HG02973 (cell line): ENCODE measurements around the gene SUMO3.

Experiments
- ATAC-seq: cut with Tn5 transposase; IDR thresholded peaks from one replicate; pipeline ENCODE4 v1.9.1; 2021; ENCODE audit warnings: moderate library complexity; ENCODE audit not compliant: unreplicated experiment

The SUMO3 gene

DNA sequence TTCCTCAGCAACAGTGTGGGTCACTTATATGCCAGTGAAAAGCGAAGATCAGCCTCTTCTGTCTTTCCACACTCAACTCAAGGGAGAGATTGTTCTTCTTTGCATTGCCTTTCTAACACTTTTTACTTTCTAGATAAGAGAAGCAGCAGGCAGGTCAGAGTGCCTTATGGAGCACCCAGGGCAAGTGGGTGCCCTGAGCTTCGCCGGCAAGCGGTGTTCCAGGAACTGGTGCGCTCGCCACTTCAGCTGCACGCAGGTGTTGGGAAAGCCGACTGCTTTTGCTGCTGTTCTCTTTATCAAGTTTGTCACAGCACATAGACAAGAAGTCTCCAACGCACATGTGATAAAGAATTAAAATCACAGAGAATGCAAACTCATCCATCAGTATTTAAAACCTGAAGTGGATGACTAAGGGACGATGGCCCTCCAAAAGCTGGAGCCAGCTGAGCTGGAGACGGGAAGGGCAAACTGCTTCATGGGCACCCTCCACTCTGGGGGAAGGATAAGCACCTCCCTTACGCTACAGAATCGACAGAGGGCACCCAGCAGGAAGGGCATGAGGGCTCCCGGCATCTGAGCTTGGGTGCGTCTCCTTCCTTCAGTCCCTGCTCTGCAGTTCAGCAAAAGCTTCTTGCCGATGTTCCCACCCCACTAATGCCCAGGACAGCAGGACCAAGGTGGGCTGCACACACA lies 36.9 kb downstream of the SUMO3 start:
- no peak for ATAC-seq

DNA sequence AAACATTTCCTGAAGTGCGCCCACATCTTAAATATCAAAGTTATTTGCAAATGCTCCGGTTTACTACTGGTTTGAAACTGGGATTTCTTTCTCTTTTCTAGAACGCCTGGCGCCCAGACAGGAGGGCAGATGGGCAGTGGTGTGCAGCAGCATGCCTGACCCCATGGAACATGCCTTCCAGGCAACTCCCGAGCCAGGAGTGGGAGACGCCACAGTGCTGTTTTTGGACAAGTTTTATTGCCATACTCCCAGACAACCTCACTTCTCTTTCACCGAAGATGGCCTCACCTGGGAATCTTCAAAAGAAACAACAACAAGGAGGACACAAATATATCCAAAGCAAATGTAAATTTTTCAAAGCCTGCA lies 37.7 kb downstream of the SUMO3 start:
- ATAC-seq: no peak

DNA sequence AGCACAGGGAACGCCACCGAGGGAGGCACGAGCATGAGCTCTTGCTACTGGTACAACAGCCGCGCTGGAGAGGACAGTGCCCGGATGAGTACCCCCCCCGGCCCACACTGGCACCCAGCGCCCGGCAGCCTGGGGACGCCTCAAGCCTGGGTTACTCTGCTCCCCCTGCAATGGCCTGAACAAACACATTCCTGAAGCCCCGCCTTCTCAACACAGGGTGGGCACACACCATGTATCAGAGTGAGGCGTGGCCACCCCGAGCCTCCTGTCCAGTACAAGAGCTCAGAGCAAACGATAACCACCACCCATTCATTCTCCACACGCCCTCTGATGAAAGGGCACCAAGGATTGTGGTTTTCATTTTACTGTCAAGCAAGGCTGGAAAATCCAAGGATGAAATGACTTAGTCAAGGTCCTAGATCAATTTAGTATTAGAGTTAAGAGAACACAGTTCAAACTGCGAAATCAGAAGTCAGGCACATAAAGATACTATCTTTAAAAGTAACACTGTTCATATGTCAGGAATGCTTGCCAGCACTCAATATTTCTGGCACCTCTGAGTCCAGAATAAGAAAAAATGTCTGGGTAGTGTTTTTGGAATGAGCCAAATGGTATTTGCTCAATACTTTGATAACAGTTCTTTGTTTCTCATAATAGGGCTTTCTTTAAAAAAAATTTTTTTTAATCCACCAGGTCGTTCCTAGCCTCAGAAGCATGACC lies 38.3 kb downstream of the SUMO3 start:
- no peak for ATAC-seq

DNA sequence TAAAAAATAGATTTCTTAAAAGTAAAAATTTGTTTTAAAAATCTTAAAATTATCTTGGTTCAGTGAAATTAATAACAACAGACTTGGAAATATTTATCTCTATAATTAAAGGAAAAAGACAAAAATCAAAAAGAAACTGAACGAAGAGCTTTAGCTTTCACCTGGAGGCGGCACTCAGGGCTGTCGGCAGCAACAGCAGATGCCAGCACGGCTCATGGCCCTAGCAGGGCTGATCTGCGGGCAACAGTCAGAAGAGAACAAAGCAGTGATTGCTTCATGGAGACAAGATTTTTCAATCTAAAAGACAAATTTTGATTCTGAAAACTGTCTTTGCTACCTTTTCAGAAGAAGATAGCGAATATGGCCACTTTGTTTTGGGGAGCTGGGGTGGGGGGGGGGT lies 38.9 kb downstream of the SUMO3 start:
- no peak for ATAC-seq

DNA sequence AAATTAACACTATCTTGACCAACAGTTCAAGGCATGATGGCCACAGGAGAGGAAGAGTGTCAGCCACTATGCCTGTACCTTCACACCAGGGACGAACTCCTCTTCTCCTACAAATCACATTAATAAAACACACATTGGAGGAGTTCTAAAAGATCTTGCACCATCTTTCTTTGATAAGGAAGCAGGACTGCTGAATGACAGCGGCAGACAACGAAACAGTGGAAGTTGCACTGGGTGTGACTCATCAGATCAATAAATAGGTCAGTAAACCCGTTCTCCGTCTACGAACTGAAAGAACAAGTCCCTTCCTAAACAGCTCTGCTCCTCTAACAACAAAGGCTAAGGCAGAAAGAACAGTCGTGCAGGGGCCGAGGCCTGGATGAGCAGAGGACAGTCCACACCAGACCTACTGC lies 39.4 kb downstream of the SUMO3 start:
- no peak for ATAC-seq

DNA sequence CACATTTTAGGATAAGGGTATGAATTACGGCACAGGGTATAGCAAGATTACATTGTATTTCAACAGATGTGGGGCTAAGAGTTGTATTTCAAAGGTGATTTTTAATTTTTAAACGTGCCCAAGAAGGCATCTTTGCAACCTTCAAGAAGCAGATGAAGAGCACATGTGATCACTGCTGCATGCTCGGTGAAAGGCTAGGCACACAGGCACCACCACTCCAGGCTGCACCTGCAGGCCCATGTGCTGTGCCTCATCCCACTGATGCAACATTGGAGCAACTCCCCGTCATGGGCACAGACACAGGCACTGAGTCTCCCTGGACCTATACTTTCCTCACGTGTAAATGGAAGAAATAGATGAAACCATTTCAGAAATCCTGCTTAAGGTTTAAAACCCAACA lies 39.8 kb downstream of the SUMO3 start:
- ATAC-seq: no peak

DNA sequence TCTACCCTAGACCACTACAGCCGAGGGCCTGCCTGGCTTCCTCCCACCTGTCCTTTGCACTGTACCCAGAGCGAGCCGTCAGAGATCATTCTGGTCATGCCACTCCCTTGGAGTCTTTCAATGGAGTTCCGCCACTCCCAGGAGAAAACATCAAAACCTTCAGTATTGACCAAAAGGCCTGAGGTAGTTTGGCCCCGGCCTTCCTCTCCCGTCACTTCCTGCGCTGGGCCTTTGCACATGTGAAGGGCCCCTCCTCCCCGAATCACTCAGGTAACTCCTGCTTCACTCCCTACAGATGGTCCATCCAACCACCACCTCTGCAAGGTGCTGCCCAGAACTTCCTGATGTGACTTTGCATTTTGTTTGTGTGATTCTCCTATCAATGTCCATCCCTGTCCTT lies 42.9 kb downstream of the SUMO3 start:
- no peak for ATAC-seq

DNA sequence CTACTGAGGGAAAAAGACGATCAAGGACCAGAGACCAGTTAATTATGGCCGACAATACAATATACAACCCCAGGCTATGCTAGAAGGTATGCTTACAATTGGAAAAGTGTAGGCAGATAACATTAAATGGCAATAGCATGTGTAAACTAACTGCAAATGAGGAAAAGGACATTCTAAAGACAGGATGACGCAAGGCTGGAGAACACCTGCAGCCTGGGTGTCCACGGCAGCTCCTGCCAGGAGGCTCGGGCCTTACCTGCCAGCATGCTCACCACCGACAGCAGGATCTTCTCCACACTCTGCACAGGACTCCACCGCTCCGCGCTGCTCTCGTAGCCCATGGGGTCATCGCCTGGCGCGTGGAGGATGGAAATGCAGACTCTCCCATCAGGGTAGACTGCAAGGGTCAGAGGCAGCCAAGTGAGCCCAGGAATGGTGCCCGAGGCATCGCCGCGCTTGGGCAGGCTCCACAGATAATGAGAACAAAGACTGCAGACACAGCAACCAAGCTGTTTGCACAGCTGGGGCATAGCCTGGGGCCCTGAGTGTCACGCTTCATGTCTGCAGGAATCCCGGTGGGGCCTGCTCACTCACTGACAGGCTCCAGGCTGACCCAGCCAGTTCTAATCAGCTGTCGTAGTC lies 44.5 kb downstream of the SUMO3 start:
- no peak for ATAC-seq

DNA sequence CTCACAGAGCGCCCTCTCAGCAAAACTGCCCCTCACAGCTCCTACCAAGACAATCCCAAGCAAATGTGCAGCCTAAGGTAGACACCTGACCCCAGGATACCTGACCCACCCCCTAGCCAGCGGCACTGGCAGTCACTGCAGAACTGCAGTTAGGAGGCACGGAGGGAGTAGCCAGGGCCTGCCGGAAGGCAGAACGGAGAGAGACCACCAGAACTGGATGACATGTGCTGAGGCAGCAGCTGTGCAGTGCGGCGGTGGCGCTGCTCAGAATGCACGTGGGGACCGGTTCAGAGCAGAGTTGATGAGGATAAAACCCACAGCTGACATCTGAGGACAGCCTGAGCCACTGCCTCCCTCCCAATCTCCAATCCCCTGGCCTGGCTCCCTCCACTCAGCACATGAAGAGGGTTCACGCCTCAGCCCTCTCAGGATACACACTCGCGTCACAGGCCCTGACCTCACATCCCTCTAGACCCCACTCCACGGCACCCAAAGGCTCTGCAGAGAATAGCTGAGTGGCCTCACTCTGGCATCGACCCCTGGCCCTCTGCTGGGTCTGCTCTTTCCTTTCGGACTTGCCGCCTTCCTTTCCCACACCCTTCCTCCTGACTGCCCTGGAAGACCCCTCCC lies 45.9 kb downstream of the SUMO3 start:
- ATAC-seq: no peak

DNA sequence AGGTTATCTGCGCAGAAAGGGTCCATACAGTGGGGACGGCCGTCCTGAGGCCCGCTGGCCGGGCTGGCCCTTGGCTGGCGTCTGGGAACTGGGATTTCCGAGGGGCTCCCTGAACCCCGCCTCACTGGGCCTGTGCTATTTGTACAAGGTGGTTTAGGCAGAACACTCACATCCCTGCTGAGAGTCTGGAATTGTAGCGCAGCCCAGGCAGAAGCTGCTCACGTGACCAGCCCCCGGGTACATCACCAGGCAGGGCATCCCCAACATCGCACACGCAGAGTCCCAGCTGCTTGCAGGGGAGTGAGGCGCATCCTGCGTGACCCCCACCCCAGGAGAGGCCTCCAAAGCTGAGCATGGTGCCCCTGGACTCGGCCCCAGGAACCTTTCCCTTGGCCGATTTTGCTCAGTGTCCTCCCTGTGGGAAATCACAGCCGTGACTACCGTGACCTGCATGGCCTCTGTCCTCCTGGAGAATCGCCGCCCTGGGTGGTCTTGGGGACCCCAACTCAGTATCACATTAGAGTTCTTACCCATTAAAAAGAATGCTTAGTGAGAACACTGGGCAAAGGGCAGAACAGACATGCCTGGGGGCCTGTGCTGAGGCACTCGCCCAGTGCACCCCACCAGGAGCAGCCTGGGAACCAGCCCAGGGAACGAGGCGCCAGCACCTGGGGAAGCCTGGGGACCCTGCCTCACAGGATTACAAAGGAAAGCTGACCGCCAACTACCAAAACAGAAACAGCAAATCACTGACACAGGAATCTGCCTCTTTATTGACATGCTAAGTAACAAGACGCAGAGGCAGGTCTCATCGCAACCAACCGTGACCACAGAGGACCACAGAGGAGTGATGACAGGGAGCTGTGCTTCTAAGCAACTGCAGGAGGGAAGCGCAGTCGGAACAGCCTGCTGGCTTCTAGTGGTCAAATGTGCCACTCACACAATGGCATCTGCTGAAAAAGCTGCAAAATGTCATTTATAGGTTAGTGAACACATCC lies 49.7 kb downstream of the SUMO3 start:
- no peak for ATAC-seq

DNA sequence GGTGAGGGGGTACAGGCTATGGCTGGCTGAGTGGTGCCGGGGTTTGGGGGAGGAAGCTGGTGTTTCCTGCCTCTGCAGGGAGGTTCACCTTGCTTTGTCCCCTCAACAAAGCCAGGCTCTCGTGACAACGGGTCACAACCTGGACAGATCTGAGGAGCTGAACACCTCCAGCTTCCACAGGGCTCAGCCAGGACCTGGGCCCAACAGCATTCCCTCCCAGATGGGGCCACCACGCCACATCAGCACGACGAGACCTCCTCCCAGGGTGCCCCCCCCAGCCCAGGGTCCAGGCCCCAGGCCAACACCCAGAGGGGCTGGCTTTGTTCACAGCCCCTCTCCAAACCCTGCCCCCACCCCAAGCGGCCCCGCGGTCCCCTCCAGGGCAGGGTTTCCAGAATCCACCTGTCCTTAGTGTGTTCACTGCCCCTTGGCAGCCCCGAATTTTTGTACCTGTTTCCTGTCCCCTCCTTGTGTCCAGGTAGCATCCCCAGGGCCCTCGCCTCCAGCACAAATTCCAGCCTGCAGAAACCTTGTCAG lies 51.0 kb downstream of the SUMO3 start:
- ATAC-seq: no peak

DNA sequence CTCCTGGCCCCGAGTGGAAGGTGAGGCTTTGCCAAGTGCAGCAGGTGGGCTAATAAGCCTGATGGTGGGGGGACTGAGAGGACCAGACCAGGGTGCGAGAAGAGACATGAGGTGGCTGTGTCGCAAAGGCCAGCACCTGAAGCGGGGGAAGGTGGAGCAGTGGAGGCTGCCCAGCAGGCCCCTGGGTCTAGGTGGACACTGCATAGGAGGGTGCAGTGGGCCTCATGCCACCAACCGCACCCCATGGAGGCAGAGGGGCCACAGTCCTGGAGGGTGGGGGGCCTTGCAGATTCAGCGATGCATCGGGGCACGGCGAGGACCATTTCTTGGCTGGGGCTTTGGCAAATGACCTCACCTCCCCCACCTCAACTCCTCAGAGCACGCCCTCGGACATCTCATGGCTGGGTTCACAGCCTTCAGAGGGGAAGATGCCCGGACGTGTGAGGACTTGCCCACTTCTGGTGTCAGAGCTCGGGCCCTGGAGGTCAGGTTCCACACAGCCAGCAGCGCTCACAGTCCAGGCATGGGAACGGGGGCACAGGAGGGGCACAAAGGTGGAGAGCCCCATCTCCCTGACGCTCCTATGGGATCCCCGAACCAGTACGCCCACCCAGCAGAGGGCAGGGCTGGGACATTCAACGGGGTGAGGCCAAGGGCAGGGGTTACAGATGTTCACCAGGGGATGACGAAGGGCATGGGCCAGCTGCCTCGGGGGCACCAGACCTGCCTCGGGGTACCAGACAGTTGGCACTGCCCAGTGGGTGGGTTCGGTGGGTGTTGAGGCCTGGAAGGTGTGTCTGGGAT lies 51.6 kb downstream of the SUMO3 start:
- ATAC-seq: no peak

DNA sequence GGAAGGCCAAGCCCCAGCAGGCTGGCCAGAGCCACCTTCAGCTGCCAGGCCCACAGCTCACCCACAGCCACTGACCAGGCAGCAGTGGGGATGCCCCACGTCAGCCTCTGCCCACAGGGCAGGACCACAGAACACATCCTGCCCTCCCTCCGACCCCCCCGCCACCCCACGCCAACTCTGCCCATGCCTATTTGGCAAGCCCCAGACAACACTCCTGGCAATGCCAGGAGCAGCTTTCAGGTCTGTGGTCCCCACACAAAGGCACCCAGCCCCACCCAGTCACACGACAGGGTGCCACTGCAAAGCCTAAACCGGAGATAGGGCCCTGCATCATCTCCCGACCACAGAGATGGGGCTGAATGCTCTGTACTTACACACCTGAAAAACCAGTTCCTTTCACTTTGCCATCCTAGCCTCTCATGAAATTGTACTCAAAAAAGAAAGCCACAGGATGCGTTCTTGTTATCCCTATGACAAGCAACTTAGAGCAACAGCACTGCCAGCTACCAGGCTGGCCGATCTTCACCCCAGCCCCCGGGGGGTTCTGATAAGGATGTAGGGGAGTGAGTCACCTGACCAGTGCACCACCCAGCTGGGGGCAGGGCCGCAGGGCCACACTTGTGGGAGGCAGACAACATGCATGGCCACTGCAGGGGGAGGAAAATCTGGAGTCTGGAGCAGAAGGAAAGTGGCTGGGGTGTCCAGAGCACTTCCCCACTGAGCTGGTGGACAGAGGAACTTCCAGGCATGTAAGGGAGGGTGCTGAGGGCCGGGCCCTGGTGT lies 52.4 kb downstream of the SUMO3 start:
- no peak for ATAC-seq

DNA sequence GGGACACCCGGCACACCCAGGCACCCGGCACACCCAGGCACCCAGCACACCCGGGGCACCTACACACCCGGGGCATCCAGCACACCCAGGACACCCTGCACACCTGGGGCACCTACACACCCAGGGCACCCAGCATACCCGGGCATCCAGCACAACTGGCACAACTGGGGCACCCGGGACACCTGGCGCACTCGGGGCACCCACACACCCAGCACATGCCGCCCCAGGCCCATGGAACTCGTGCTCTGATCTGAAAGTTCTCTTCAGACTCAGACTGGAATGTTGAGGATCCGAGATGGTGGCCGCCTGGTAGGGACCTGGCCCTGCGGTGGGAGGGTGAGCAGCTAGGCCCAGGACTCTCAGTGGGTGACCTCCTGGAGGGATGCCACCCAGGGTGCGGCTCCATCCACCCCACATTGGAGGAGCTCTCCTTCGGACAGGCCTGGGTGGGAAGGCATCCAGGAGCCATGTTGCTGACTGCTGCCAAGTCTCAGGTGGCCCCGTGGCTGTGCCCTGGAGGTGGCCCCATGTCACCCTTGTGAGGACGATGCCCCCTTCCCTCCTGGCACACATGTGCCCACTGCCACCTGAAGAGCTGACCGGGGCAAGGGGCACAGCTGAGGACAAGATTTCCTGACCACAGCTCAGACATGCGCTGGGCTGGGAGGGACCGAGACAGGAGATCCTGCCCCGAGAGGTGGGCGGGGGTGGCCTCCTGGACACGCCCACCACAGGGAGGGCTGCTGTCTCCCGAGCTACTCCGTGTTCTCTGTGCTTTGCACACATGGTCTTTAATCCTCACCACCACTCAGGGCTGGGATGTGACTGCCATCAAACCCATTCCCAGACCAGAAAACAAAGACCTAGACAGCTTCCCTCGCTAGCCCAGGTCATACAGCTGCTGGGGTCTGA lies 53.3 kb downstream of the SUMO3 start:
- ATAC-seq: no peak

DNA sequence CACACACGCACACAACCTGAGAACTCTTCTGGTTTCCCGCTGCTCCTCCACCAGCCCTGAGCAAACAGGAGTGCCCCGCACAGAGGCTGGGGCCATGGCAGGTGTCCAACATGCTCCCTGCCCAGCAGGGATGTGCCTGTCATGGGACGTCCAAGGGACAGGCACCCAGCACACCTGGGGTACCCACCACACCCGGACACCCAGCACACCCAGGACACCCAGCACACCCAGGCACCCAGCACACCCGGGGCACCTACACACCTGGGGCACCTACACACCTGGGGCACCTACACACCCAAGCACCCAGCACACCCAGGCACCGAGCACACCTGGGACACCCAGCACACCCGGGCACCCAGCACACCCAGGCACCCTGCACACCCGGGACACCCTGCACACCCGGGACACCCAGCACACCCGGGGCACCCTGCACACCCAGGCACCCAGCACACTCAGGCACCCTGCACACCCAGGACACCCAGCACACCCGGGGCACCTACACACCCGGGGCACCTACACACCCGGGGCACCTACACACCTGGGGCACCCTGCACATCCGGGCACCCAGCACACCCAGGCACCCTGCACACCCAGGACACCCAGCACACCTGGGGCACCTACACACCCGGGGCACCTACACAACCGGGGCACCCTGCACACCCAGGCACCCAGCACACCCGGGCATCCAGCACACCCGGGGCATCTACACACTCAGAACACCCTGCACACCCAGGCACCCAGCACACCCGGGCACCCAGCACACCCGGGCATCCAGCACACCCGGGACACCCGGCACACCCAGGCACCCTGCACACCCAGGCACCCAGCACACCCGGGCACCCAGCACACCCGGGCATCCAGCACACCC lies 54.2 kb downstream of the SUMO3 start:
- no peak for ATAC-seq

DNA sequence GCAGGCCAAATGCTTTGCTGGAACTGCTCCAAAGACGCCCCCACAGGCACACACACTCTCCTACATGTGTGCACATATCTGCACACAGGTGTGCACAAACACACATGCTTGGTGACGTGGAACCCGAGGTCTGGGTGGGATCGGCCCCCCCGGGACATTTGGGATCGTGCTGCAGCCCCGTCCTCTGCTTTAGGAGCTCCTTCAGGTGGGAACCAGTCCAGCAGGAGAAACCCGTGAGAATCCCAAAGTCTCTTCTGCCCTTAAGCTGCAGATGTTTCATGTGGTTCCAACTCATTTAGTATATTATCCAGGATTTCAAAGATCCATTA lies 54.8 kb downstream of the SUMO3 start:
- no peak for ATAC-seq
